ENCODE measurements around the gene POLR3E. TPM values are rescaled to one million over a fixed set of nuclear protein-coding genes. Genes with fewer than 3 reads are reported as not detected.

Gene POLR3E
- total and polyA plus RNA-seq, 4 donors, result 16.0 to 42.9 (median 18.3) TPM

DNA sequence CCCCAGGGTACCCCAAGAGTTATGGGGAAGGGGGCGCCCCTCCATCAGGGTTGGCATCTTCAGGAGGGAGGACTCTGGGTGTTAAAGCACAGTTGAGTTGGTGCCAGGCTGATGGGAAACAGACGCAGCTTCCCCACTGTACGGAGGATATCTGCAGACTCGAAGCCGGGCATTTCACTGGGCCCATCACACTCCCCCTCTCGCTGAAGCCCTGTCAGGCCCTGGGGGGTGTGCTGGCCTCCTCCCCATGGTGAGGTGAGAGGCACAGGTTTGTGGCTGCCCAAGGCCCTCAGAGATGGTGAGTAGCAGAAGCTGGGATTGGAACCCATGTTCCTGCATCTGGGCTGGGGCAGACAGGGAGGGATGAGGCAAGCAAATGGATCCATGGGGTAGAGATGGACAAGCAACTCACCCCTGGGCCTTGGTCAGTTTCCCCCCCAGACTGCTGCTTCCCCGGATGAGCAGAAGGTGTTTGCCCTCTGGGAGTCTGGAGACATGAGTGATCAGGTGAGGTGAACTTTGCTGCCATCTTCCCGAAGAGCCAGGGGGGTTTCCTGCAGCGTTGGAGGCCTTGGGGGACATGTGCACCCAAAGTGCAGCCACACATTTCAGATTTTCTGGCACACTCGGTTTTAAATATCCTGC, 31.0 kb downstream of the POLR3E start:
- Histone ChIP-seq H3K27me3 (ENCODE audit: control insufficient read depth in 4 of 4, insufficient read depth in 4 of 4, low read length in 3 of 4) (no peaks in the 10 kb centered on the region), H3K4me3 (ENCODE audit: low read depth in 1 of 3, low read length in 3 of 3) (no peak overlapping the region), H3K4me1 (ENCODE audit: control insufficient read depth in 4 of 4, insufficient read depth in 4 of 4, low read length in 3 of 4) (no peaks in the 10 kb centered on the region), H3K27ac (ENCODE audit: low read depth in 1 of 2, low read length in 2 of 2) (no peak overlapping the region), H3K9ac (ENCODE audit: low read depth in 1 of 2, low read length in 2 of 2) (no peak overlapping the region), H3K36me3 (ENCODE audit: control insufficient read depth in 4 of 4, insufficient read depth in 3 of 4, low read depth in 1 of 4, low read length in 3 of 4) (peaks cover 16 to 60% (median 35%) of the 10 kb centered on the region in 4 donors), H3K9me3 (ENCODE audit: control insufficient read depth in 4 of 4, low read length in 3 of 4) (no peaks in the 10 kb centered on the region)
- TF ChIP-seq JUND (IDR thresholded peaks at IDR 0.05) (no peak), GABPA (IDR thresholded peaks at IDR 0.05 in 1 of 2, conservative IDR thresholded peaks at IDR 0.05 in 1 of 2) (no peak), FOXA2 (IDR thresholded peaks at IDR 0.05) (no peak), FOXA1 (IDR thresholded peaks at IDR 0.05) (no peak), NR2F2 (IDR thresholded peaks at IDR 0.05) (no peak), HNF4G (IDR thresholded peaks at IDR 0.05) (no peak), RXRA (IDR thresholded peaks at IDR 0.05) (no peak), RAD21 (IDR thresholded peaks at IDR 0.05) (no peak)
- TF ChIP-seq, protein P1, sequence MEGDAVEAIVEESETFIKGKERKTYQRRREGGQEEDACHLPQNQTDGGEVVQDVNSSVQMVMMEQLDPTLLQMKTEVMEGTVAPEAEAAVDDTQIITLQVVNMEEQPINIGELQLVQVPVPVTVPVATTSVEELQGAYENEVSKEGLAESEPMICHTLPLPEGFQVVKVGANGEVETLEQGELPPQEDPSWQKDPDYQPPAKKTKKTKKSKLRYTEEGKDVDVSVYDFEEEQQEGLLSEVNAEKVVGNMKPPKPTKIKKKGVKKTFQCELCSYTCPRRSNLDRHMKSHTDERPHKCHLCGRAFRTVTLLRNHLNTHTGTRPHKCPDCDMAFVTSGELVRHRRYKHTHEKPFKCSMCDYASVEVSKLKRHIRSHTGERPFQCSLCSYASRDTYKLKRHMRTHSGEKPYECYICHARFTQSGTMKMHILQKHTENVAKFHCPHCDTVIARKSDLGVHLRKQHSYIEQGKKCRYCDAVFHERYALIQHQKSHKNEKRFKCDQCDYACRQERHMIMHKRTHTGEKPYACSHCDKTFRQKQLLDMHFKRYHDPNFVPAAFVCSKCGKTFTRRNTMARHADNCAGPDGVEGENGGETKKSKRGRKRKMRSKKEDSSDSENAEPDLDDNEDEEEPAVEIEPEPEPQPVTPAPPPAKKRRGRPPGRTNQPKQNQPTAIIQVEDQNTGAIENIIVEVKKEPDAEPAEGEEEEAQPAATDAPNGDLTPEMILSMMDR (IDR thresholded peaks at IDR 0.05; ENCODE audit: low read depth, low read length, missing input control), result no peak
- TF ChIP-seq, protein P2, sequence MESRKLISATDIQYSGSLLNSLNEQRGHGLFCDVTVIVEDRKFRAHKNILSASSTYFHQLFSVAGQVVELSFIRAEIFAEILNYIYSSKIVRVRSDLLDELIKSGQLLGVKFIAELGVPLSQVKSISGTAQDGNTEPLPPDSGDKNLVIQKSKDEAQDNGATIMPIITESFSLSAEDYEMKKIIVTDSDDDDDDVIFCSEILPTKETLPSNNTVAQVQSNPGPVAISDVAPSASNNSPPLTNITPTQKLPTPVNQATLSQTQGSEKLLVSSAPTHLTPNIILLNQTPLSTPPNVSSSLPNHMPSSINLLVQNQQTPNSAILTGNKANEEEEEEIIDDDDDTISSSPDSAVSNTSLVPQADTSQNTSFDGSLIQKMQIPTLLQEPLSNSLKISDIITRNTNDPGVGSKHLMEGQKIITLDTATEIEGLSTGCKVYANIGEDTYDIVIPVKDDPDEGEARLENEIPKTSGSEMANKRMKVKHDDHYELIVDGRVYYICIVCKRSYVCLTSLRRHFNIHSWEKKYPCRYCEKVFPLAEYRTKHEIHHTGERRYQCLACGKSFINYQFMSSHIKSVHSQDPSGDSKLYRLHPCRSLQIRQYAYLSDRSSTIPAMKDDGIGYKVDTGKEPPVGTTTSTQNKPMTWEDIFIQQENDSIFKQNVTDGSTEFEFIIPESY (IDR thresholded peaks at IDR 0.05), result no peak
- no peak for DNase-seq (ENCODE audit: low spot score)
- 94% methylated on average over 10 of the region's 10 CpGs for WGBS

DNA sequence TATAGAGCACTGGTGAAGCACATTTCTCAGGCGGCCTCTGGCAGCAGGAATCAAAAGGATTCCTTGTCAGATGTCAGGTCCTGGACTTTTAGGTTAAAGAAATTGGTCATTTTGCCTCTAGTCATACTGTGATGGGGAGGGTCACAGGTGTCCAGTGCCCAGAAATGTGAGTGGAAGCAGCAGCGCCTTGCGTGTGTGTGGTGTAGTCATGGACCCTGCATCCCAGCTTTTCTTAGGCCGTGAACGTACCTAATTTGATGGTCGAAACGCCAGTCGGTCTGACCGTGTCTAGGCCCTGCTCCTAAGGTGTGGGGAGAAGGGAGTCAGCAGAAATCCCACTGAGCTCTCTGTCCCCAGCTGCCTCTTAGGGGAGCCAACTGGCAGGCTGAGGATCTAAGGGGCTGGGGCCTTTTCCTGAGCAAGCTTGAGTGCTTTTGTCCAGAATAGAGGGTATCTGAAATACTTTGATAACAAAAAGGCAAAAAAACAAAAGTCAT, 32.0 kb downstream of the POLR3E start:
- no peak for DNase-seq (ENCODE audit: low spot score)

More for the DNA sequence above, 32.0 kb downstream of the POLR3E start:
- 97% methylated on average over 9 of the region's 9 CpGs for WGBS
- Histone ChIP-seq H3K27me3 (ENCODE audit: control insufficient read depth in 4 of 4, insufficient read depth in 4 of 4, low read length in 3 of 4) (no peaks in the 10 kb centered on the region), H3K9me3 (ENCODE audit: control insufficient read depth in 4 of 4, low read length in 3 of 4) (no peaks in the 10 kb centered on the region), H3K4me1 (ENCODE audit: control insufficient read depth in 4 of 4, insufficient read depth in 4 of 4, low read length in 3 of 4) (no peaks in the 10 kb centered on the region), H3K27ac (ENCODE audit: low read depth in 1 of 2, low read length in 2 of 2) (no peak overlapping the region), H3K9ac (ENCODE audit: low read depth in 1 of 2, low read length in 2 of 2) (no peak overlapping the region), H3K36me3 (ENCODE audit: control insufficient read depth in 4 of 4, insufficient read depth in 3 of 4, low read depth in 1 of 4, low read length in 3 of 4) (peaks cover 16 to 64% (median 38%) of the 10 kb centered on the region in 4 donors), H3K4me3 (ENCODE audit: low read depth in 1 of 3, low read length in 3 of 3) (no peak overlapping the region)
- TF ChIP-seq SP1 (IDR thresholded peaks at IDR 0.05) (no peak), NR2F2 (IDR thresholded peaks at IDR 0.05) (no peak), FOXA2 (IDR thresholded peaks at IDR 0.05) (no peak), YY1 (IDR thresholded peaks at IDR 0.05) (no peak), JUND (IDR thresholded peaks at IDR 0.05) (no peak), TAF1 (conservative IDR thresholded peaks at IDR 0.05) (no peak), RXRA (IDR thresholded peaks at IDR 0.05) (no peak), EGR1 (IDR thresholded peaks at IDR 0.05; ENCODE audit: low read depth in 2 of 2) (no peak), HNF4G (IDR thresholded peaks at IDR 0.05) (no peak), FOXA1 (IDR thresholded peaks at IDR 0.05) (no peak), RAD21 (IDR thresholded peaks at IDR 0.05) (no peak)
- TF ChIP-seq, protein P3, sequence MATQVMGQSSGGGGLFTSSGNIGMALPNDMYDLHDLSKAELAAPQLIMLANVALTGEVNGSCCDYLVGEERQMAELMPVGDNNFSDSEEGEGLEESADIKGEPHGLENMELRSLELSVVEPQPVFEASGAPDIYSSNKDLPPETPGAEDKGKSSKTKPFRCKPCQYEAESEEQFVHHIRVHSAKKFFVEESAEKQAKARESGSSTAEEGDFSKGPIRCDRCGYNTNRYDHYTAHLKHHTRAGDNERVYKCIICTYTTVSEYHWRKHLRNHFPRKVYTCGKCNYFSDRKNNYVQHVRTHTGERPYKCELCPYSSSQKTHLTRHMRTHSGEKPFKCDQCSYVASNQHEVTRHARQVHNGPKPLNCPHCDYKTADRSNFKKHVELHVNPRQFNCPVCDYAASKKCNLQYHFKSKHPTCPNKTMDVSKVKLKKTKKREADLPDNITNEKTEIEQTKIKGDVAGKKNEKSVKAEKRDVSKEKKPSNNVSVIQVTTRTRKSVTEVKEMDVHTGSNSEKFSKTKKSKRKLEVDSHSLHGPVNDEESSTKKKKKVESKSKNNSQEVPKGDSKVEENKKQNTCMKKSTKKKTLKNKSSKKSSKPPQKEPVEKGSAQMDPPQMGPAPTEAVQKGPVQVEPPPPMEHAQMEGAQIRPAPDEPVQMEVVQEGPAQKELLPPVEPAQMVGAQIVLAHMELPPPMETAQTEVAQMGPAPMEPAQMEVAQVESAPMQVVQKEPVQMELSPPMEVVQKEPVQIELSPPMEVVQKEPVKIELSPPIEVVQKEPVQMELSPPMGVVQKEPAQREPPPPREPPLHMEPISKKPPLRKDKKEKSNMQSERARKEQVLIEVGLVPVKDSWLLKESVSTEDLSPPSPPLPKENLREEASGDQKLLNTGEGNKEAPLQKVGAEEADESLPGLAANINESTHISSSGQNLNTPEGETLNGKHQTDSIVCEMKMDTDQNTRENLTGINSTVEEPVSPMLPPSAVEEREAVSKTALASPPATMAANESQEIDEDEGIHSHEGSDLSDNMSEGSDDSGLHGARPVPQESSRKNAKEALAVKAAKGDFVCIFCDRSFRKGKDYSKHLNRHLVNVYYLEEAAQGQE (IDR thresholded peaks at IDR 0.05), result no peak
- TF ChIP-seq, protein P2 (IDR thresholded peaks at IDR 0.05), result no peak
- TF ChIP-seq, protein P4, sequence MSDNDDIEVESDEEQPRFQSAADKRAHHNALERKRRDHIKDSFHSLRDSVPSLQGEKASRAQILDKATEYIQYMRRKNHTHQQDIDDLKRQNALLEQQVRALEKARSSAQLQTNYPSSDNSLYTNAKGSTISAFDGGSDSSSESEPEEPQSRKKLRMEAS (IDR thresholded peaks at IDR 0.05), result no peak
- TF ChIP-seq, protein P5, sequence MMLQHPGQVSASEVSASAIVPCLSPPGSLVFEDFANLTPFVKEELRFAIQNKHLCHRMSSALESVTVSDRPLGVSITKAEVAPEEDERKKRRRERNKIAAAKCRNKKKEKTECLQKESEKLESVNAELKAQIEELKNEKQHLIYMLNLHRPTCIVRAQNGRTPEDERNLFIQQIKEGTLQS (IDR thresholded peaks at IDR 0.05), result no peak
- TF ChIP-seq, protein P1 (IDR thresholded peaks at IDR 0.05; ENCODE audit: low read depth, low read length, missing input control), result no peak
